GM12878 (cell line): ENCODE results near the gene ZSWIM5.

Experiments used
- CHD1 ChIP-seq: IDR thresholded peaks from 2 replicates; pipeline ENCODE4 v1.6.1; 2012; ENCODE audit warnings: low read depth, low read length, improper control_type of control experiment
- CHD2 ChIP-seq: IDR thresholded peaks from 2 replicates; pipeline ENCODE4 v1.6.1; 2011; ENCODE audit warnings: low read depth, low read length, improper control_type of control experiment, borderline replicate concordance
- MAX ChIP-seq: IDR thresholded peaks from 2 replicates; pipeline ENCODE4 v1.6.1; 2012; ENCODE audit warnings: low read depth, low read length, improper control_type of control experiment
- NFIC ChIP-seq: IDR thresholded peaks from 2 replicates; pipeline ENCODE4 v1.6.1; 2012; ENCODE audit warnings: low read depth, mild to moderate bottlenecking, inconsistent platforms, low read length, moderate library complexity
- NFYB ChIP-seq: IDR thresholded peaks from 2 replicates; pipeline ENCODE4 v1.6.1; 2011; ENCODE audit warnings: low read depth, mild to moderate bottlenecking, low read length, improper control_type of control experiment, moderate library complexity; ENCODE audit not compliant: insufficient read depth
- REST ChIP-seq: IDR thresholded peaks from 2 replicates; pipeline ENCODE4 v1.6.1; 2012; ENCODE audit warnings: mild to moderate bottlenecking, low read depth, low read length
- RFX5 ChIP-seq: IDR thresholded peaks from 2 replicates; pipeline ENCODE4 v1.6.1; 2011; ENCODE audit warnings: low read depth, low read length, improper control_type of control experiment
- SMC3 ChIP-seq: IDR thresholded peaks from 2 replicates; pipeline ENCODE4 v1.6.1; 2011; ENCODE audit warnings: low read length, improper control_type of control experiment, borderline replicate concordance
- TF ChIP-seq, protein P1 (sequence below), 3 experiments: IDR thresholded peaks in 2 of 3; conservative IDR thresholded peaks in 1 of 3; 2 replicates each; pipeline ENCODE4 v1.5.1; 2011; ENCODE audit warnings: low read depth in 3 of 3, low read length in 3 of 3, mild to moderate bottlenecking in 3 of 3, control low read depth in 2 of 3, moderate library complexity in 2 of 3, inconsistent platforms in 1 of 3, mixed read lengths in 1 of 3; ENCODE audit not compliant: control insufficient read depth in 2 of 3, insufficient read depth in 1 of 3; ENCODE audit errors: extremely low read depth in 1 of 3
- TF ChIP-seq, protein P2 (sequence below): IDR thresholded peaks from 2 replicates; pipeline ENCODE4 v1.6.1; 2011; ENCODE audit warnings: mild to moderate bottlenecking, low read depth, low read length, moderate library complexity; ENCODE audit not compliant: insufficient replicate concordance
- TF ChIP-seq, protein P3 (sequence below): IDR thresholded peaks from 2 replicates; pipeline ENCODE4 v1.6.1; 2011; ENCODE audit warnings: low read depth, mild to moderate bottlenecking, low read length, moderate library complexity, borderline replicate concordance; ENCODE audit errors: extremely low read depth

- TF ChIP-seq MAX (no peak), CHD2 (no peak), RFX5 (no peak), NFYB (no peak), REST (no peak), CHD1 (no peak), NFIC (no peak), SMC3 (no peak)
- TF ChIP-seq, protein P1, sequence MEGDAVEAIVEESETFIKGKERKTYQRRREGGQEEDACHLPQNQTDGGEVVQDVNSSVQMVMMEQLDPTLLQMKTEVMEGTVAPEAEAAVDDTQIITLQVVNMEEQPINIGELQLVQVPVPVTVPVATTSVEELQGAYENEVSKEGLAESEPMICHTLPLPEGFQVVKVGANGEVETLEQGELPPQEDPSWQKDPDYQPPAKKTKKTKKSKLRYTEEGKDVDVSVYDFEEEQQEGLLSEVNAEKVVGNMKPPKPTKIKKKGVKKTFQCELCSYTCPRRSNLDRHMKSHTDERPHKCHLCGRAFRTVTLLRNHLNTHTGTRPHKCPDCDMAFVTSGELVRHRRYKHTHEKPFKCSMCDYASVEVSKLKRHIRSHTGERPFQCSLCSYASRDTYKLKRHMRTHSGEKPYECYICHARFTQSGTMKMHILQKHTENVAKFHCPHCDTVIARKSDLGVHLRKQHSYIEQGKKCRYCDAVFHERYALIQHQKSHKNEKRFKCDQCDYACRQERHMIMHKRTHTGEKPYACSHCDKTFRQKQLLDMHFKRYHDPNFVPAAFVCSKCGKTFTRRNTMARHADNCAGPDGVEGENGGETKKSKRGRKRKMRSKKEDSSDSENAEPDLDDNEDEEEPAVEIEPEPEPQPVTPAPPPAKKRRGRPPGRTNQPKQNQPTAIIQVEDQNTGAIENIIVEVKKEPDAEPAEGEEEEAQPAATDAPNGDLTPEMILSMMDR (IDR thresholded peaks at IDR 0.05 in 2 of 3, conservative IDR thresholded peaks at IDR 0.05 in 1 of 3; ENCODE audit: control insufficient read depth in 2 of 3, extremely low read depth in 1 of 3, insufficient read depth in 1 of 3, low read depth in 3 of 3, low read length in 3 of 3), result no peak
- TF ChIP-seq, protein P2, sequence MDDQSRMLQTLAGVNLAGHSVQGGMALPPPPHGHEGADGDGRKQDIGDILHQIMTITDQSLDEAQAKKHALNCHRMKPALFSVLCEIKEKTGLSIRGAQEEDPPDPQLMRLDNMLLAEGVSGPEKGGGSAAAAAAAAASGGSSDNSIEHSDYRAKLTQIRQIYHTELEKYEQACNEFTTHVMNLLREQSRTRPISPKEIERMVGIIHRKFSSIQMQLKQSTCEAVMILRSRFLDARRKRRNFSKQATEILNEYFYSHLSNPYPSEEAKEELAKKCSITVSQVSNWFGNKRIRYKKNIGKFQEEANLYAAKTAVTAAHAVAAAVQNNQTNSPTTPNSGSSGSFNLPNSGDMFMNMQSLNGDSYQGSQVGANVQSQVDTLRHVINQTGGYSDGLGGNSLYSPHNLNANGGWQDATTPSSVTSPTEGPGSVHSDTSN, result no peak
- TF ChIP-seq, protein P3, sequence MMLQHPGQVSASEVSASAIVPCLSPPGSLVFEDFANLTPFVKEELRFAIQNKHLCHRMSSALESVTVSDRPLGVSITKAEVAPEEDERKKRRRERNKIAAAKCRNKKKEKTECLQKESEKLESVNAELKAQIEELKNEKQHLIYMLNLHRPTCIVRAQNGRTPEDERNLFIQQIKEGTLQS, result no peak
Measured at GRCh38 chr1:45012639-45013278, 193.6 kb downstream of the ZSWIM5 start.
